Measurements from ENCODE around the gene TREML1.

Gene TREML1

DNA sequence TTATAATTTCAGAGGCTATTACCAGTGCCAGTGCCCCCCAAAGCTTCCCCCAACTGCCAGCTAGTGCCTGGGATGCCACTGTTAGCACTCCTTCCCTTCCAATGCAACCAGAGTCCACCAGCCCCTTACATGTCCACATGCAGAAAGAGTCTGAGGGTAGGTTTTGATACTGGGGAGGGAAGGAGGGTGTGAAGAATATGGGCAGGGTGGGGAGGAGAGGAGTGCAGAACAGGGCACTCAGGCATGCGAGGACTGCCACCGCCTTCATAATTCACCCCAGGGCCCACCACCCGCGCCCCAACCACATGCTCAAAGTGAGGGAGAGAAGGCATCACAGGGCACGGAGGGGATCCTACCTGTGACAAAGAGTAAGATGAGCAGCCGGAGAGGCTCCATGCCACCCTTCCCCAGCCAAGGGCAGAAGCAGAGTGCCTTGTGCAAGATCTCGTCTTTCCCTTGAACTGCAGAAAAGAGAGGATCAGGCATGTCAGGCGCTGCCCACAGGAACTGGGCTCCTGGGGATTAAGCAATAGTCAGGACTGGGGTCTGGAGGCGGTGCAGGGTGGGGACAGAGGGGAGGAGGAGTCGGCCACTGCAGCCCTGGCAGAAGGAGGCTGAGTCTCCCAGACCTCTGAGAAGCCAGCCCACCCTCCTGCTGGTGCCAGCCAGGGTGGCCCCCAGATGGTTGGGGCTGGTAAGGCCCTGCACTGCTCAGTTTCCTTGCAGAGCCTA, 8.7 kb upstream of the TREML1 start, which contains the start of gene TREM2:
TREM2 (minus strand) TSS at position 430 of the 732 bp plus-strand sequence; CDS start at position 396, 34 bp downstream.
- DNase-seq (ENCODE audit: low read depth), result no peak
- in situ Hi-C loops (cut with HindIII; ENCODE audit: low sequenced_read_pairs), result no loop called here
- no peak for TF ChIP-seq CTCF (IDR thresholded peaks at IDR 0.05; ENCODE audit: low read depth, low read length, missing control alignments)

GRCh38 chr6:41161851-41162552, 7.9 kb upstream of the TREML1 start:
- no peak for DNase-seq (ENCODE audit: low read depth)
- no peak overlapping the region for H3K4me3 ChIP-seq (ENCODE audit: low read depth, low read length)
- no peak for TF ChIP-seq CTCF (IDR thresholded peaks at IDR 0.05; ENCODE audit: low read depth, low read length, missing control alignments)
- in situ Hi-C loops (cut with HindIII; ENCODE audit: low sequenced_read_pairs), result no loop called here

More for the DNA sequence above, 8.7 kb upstream of the TREML1 start, which contains the start of gene TREM2:
- no peak within 1 kb of the TSS for H3K4me3 ChIP-seq (ENCODE audit: low read depth, low read length)

GRCh38 chr6:41161380-41161779, 7.2 kb upstream of the TREML1 start:
- TF ChIP-seq CTCF (IDR thresholded peaks at IDR 0.05; ENCODE audit: low read depth, low read length, missing control alignments), result no peak
- no peak overlapping the region for H3K4me3 ChIP-seq (ENCODE audit: low read depth, low read length)
- DNase-seq (ENCODE audit: low read depth), result no peak
- in situ Hi-C loops (cut with HindIII; ENCODE audit: low sequenced_read_pairs), result no loop called here

- no peak for TF ChIP-seq CTCF (IDR thresholded peaks at IDR 0.05; ENCODE audit: low read depth, low read length, missing control alignments)
- no peak for DNase-seq (ENCODE audit: low read depth)
- in situ Hi-C loops (cut with HindIII; ENCODE audit: low sequenced_read_pairs), result no loop called here
- no peak overlapping the region for H3K4me3 ChIP-seq (ENCODE audit: low read depth, low read length)
Measured at GRCh38 chr6:41160933-41161332, 6.8 kb upstream of the TREML1 start.

DNA sequence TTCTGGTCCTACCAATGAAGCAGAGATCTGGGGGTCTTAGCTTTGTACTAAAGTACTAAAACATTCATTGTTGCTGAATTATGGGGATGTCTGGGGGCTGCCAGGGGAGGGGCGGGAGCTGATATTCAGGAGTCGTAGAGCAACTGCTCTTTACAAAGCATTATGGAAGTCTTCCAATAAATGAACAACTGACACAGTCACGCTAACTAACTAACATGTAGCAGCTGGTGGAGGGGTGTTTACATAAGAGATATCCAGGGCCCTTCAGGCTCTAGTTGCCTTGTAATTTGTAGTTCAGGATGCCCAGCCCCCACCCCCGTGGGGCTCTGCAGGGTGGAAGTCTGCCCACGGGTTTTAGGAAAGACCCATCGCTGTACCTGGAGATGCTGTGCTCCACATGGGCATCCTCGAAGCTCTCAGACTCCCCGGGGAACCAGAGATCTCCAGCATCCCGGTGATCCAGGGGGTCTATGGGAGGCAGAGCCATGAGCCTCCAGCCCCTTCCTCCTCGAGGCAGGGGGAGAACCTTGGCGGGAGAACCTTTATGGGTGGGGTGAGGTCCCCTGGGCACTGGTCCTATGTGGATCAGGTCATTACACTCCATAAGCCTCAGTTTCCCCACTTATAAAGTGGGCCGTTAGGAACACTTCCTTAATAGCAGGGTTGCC, 5.4 kb upstream of the TREML1 start:
- in situ Hi-C loops (cut with HindIII; ENCODE audit: low sequenced_read_pairs), result no loop called here
- no peak for DNase-seq (ENCODE audit: low read depth)
- no peak for TF ChIP-seq CTCF (IDR thresholded peaks at IDR 0.05; ENCODE audit: low read depth, low read length, missing control alignments)
- no peak overlapping the region for H3K4me3 ChIP-seq (ENCODE audit: low read depth, low read length)

DNA sequence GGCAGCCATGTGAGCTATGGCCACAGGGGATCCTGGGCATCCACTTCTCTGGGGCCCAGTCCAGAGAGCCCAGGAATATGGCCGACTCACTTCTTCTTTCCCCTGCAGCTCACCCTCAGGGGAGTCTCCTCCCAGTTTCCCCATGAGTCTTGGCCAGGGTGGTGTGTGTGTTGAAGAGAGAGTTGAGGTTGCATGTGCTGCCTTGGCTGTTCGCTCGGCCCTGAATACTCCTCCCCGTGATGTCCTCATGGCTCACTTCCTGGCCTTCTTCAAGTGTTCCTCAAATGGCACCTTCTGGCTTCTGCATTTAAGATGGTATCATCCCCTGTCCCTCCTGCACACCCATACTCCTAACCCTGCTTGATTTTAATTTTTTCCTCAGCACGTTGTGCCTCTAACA, 3.2 kb upstream of the TREML1 start:
- TF ChIP-seq CTCF (IDR thresholded peaks at IDR 0.05; ENCODE audit: low read depth, low read length, missing control alignments), result no peak
- no peak overlapping the region for H3K4me3 ChIP-seq (ENCODE audit: low read depth, low read length)
- no peak for DNase-seq (ENCODE audit: low read depth)
- in situ Hi-C loops (cut with HindIII; ENCODE audit: low sequenced_read_pairs), result no loop called here
